HL-60/S4 (cell line): ENCODE measurements around the gene PLXNA3.

Experiments
- in situ Hi-C: fragments of 300-500 bp; cut with MboI; formaldehyde crosslinking; loops from 2 replicates; pipeline ENCODE4 v1.14.3; 2022; ENCODE audit warnings: low sequenced_read_pairs

Gene PLXNA3

GRCh38 chrX:154434394-154435168, 23.5 kb upstream of the PLXNA3 start:
- in situ Hi-C loops: no loop called here

- in situ Hi-C loops: no loop called here
Measured at GRCh38 chrX:154435171-154435733, 22.8 kb upstream of the PLXNA3 start.

GRCh38 chrX:154436374-154436982, 21.6 kb upstream of the PLXNA3 start:
- in situ Hi-C loops: no loop called here

- in situ Hi-C loops: no loop called here
Measured at GRCh38 chrX:154436983-154437752, 20.9 kb upstream of the PLXNA3 start, which contains the start of gene GDI1. GDI1 (plus strand) TSS chrX:154437154; CDS start chrX:154437255, 101 bp downstream.

- in situ Hi-C loops: no loop called here
Measured at GRCh38 chrX:154437971-154438893, 19.8 kb upstream of the PLXNA3 start.

- in situ Hi-C loops: no loop called here
Measured at GRCh38 chrX:154439841-154440240, 18.2 kb upstream of the PLXNA3 start.

GRCh38 chrX:154440623-154441357, 17.3 kb upstream of the PLXNA3 start:
- in situ Hi-C loops: no loop called here

GRCh38 chrX:154441564-154441963, 16.5 kb upstream of the PLXNA3 start:
- in situ Hi-C loops: no loop called here

- in situ Hi-C loops: no loop called here
Measured at GRCh38 chrX:154441984-154442707, 15.9 kb upstream of the PLXNA3 start.

- in situ Hi-C loops: no loop called here
Measured at GRCh38 chrX:154443479-154443910, 14.6 kb upstream of the PLXNA3 start.

GRCh38 chrX:154443992-154444754, 13.9 kb upstream of the PLXNA3 start, which contains the start of gene FAM50A:
FAM50A (plus strand) TSS chrX:154444141; CDS start chrX:154444236, 95 bp downstream.
- in situ Hi-C loops: no loop called here

- in situ Hi-C loops: no loop called here
Measured at GRCh38 chrX:154444755-154445246, 13.3 kb upstream of the PLXNA3 start.

- in situ Hi-C loops: no loop called here
Measured at GRCh38 chrX:154445776-154446175, 12.3 kb upstream of the PLXNA3 start.

GRCh38 chrX:154446430-154446829, 11.7 kb upstream of the PLXNA3 start:
- in situ Hi-C loops: no loop called here

GRCh38 chrX:154448484-154448883, 9.6 kb upstream of the PLXNA3 start:
- in situ Hi-C loops: no loop called here

- in situ Hi-C loops: no loop called here
Measured at GRCh38 chrX:154449618-154450017, 8.5 kb upstream of the PLXNA3 start.

- in situ Hi-C loops: no loop called here
Measured at GRCh38 chrX:154450312-154450711, 7.8 kb upstream of the PLXNA3 start.

- in situ Hi-C loops: no loop called here
Measured at GRCh38 chrX:154452823-154453222, 5.3 kb upstream of the PLXNA3 start.
